HepG2 (cell line): Measurements from ENCODE around the gene TSPAN3. TPM values are rescaled to one million over a fixed set of nuclear protein-coding genes. Genes with fewer than 3 reads are reported as not detected.

Source experiments
- AKAP8 ChIP-seq: sonication (generic); formaldehyde crosslinking; IDR thresholded peaks from 2 replicates; pipeline ENCODE4 v1.5.1; 2020; ENCODE audit warnings: mild to moderate bottlenecking, missing genetic modification reagents
- FOXP1 ChIP-seq, 2 experiments: fragments of 450-650 bp in 1 of 2; IDR thresholded peaks; 2 replicates each; pipeline ENCODE4 v1.6.1; 2017 to 2018; ENCODE audit warnings: antibody characterized with exemption in 1 of 2
- GTF2F1 ChIP-seq: fragments of 150-350 bp; IDR thresholded peaks from 2 replicates; pipeline ENCODE4 v1.6.1; 2014; ENCODE audit warnings: low read length
- IKZF1 ChIP-seq: fragments of 450-650 bp; IDR thresholded peaks from 2 replicates; pipeline ENCODE4 v1.7.1; 2016
- ISX ChIP-seq: sonication (generic); formaldehyde crosslinking; conservative IDR thresholded peaks from 2 replicates; pipeline ENCODE4 v1.5.0; 2020; ENCODE audit warnings: missing genetic modification reagents
- NFE2L2 ChIP-seq: fragments of 150-350 bp; IDR thresholded peaks from 2 replicates; pipeline ENCODE4 v1.6.1; 2014; ENCODE audit warnings: low read length
- RBFOX2 ChIP-seq: fragments of 200-400 bp; formaldehyde crosslinking; IDR thresholded peaks from 2 replicates; pipeline ENCODE4 v1.6.1; 2017; ENCODE audit warnings: low read depth, mild to moderate bottlenecking, low read length
- TBL1XR1 ChIP-seq: fragments of 150-350 bp; IDR thresholded peaks from 2 replicates; pipeline ENCODE4 v1.6.1; 2014; ENCODE audit warnings: borderline replicate concordance, low read length; ENCODE audit not compliant: partially characterized antibody
- TOE1 ChIP-seq: sonication (generic); formaldehyde crosslinking; IDR thresholded peaks from 2 replicates; pipeline ENCODE4 v1.4.0; 2020; ENCODE audit warnings: mild to moderate bottlenecking, missing genetic modification reagents
- ZFP82 ChIP-seq: sonication (generic); formaldehyde crosslinking; IDR thresholded peaks from 2 replicates; pipeline ENCODE4 v1.5.1; 2020; ENCODE audit warnings: mild to moderate bottlenecking, missing genetic modification reagents, borderline replicate concordance
- ZNF207 ChIP-seq: fragments of 450-650 bp; IDR thresholded peaks from 2 replicates; pipeline ENCODE4 v1.6.1; 2016; ENCODE audit warnings: antibody characterized with exemption, borderline replicate concordance
- ZNF274 ChIP-seq: sonication (generic); formaldehyde crosslinking; IDR thresholded peaks from 2 replicates; pipeline ENCODE4 v1.5.1; 2020; ENCODE audit warnings: mild to moderate bottlenecking, missing genetic modification reagents
- ZNF496 ChIP-seq: sonication (generic); formaldehyde crosslinking; IDR thresholded peaks from 2 replicates; pipeline ENCODE4 v1.8.1; 2023; ENCODE audit warnings: mild to moderate bottlenecking, moderate library complexity, missing genetic modification reagents; ENCODE audit not compliant: insufficient replicate concordance
- ZNF562 ChIP-seq: sonication (generic); formaldehyde crosslinking; IDR thresholded peaks from 2 replicates; pipeline ENCODE4 v1.8.0; 2022; ENCODE audit warnings: missing genetic modification reagents, borderline replicate concordance
- ZNF75D ChIP-seq: sonication (generic); formaldehyde crosslinking; IDR thresholded peaks from 2 replicates; pipeline ENCODE4 v1.8.1; 2023; ENCODE audit warnings: missing genetic modification reagents, mild to moderate bottlenecking, borderline replicate concordance
- polyA plus RNA-seq, 8 experiments: library from polyadenylated mRNA; depleted of rRNA in 3 of 8; stranded (reverse) in 7 of 8; unstranded in 1 of 8; fragments of >200 nt; fragmentation: Illumina TruSeq in 4 of 8; extraction: Trizol in 4 of 8; gene quantifications; 2 replicates each; pipeline versions ENCODE4 v1.2.1 to v1.2.3, GENCODE V29; 2011 to 2016; ENCODE audit warnings: low read depth in 4 of 8, missing spikeins in 1 of 8, mixed read lengths in 1 of 8; ENCODE audit not compliant: insufficient read depth in 1 of 8
- total RNA-seq, 5 experiments: library from RNA; depleted of rRNA; stranded (reverse); fragments of >200 nt; fragmentation: Illumina TruSeq; extraction: Trizol; gene quantifications; 2 replicates each; pipeline ENCODE4 v1.2.3, GENCODE V29; 2016; ENCODE audit warnings: low read depth in 1 of 5
- TF ChIP-seq, protein P1 (sequence below): sonication (generic); formaldehyde crosslinking; IDR thresholded peaks from 2 replicates; pipeline ENCODE4 v1.8.0; 2022; ENCODE audit warnings: missing genetic modification reagents, mild to moderate bottlenecking, borderline replicate concordance
- TF ChIP-seq, protein P2 (sequence below): sonication (generic); formaldehyde crosslinking; IDR thresholded peaks from 2 replicates; pipeline ENCODE4 v1.4.0; 2020; ENCODE audit warnings: mild to moderate bottlenecking, missing genetic modification reagents
- TF ChIP-seq, protein P3 (sequence below): sonication (generic); formaldehyde crosslinking; conservative IDR thresholded peaks from 2 replicates; pipeline ENCODE4 v1.8.0; 2022; ENCODE audit warnings: low read depth, missing genetic modification reagents
- TF ChIP-seq, protein P4 (sequence below): IDR thresholded peaks from 2 replicates; pipeline ENCODE4 v1.6.1; 2016; ENCODE audit warnings: low read depth, borderline replicate concordance
- TF ChIP-seq, protein P5 (sequence below): sonication (generic); formaldehyde crosslinking; IDR thresholded peaks from 2 replicates; pipeline ENCODE4 v1.4.0; 2020; ENCODE audit warnings: missing genetic modification reagents
- TF ChIP-seq, protein P6 (sequence below): IDR thresholded peaks from 2 replicates; pipeline ENCODE4 v1.6.1; 2012; ENCODE audit warnings: low read depth, low read length, improper control_type of control experiment

Gene TSPAN3
- total and polyA plus RNA-seq, 2 of the 13 experiments (the other 11 are each of a cell fraction or from before 2014, with no cell fraction given) = 167 to 170 TPM

DNA sequence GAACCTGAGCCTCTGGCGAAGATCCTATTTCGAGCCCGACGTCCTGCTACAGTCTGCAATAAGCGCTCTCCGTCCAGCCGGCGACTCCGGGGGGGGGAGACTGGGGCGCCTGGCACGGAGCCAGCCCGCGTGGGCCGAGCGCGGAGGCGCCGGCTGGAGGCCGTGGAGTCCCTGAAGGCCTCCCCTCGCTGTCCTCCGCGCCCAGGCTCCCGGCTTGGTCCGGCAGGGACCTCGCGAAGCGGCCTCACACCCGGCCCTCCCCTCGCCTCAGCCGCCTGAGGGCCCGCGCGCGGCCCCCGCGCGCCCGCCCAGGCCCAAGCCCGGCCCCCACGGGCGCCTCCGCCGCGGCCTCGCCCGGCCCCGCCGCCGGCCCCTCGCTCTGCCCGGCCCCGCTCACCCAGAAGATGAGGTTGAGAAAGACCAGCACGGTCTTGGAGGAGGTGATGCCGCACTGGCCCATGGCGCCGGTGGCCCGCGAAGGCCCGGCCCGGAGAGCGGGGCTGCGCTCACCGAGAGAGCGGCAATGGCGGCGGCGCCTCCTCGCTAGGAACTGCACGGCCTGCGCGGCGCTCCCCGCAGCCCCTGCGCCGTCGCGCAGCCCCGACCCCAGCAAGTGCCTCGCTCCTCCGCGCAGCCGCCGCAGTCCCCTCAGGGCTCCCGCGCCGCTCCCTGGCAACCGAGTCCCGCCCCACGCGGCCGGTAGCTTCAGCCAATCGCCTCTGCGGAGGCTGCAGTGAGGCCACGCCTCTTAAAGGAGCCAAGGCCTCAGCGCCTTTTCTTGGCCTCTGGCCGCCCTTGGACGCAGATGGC is at the start of gene TSPAN3 (continued):
- TF ChIP-seq ZNF75D (no peak), RBFOX2 (peak; percentile 90), TBL1XR1 (no peak), ZFP82 (CRISPR knock-in tag) (peak; percentile 20; the same call in 1 of the 2 replicates), IKZF1 (no peak), ZNF562 (CRISPR knock-in tag) (no peak), ZNF207 (no peak), ISX (no peak), GTF2F1 (no peak), ZNF274 (no peak), NFE2L2 (no peak), TOE1 (CRISPR knock-in tag) (no peak), ZNF496 (no peak), AKAP8 (CRISPR knock-in tag) (no peak), FOXP1 (IDR thresholded peaks at IDR 0.05) (no peak), FOXP1 (CRISPR knock-in tag; IDR thresholded peaks at IDR 0.05) (no peak)
- TF ChIP-seq, protein P1, sequence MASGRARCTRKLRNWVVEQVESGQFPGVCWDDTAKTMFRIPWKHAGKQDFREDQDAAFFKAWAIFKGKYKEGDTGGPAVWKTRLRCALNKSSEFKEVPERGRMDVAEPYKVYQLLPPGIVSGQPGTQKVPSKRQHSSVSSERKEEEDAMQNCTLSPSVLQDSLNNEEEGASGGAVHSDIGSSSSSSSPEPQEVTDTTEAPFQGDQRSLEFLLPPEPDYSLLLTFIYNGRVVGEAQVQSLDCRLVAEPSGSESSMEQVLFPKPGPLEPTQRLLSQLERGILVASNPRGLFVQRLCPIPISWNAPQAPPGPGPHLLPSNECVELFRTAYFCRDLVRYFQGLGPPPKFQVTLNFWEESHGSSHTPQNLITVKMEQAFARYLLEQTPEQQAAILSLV (CRISPR knock-in tag) = no peak; the same call in 1 of the 2 replicates
- TF ChIP-seq, protein P2, sequence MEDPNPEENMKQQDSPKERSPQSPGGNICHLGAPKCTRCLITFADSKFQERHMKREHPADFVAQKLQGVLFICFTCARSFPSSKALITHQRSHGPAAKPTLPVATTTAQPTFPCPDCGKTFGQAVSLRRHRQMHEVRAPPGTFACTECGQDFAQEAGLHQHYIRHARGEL = no peak
- TF ChIP-seq, protein P3, sequence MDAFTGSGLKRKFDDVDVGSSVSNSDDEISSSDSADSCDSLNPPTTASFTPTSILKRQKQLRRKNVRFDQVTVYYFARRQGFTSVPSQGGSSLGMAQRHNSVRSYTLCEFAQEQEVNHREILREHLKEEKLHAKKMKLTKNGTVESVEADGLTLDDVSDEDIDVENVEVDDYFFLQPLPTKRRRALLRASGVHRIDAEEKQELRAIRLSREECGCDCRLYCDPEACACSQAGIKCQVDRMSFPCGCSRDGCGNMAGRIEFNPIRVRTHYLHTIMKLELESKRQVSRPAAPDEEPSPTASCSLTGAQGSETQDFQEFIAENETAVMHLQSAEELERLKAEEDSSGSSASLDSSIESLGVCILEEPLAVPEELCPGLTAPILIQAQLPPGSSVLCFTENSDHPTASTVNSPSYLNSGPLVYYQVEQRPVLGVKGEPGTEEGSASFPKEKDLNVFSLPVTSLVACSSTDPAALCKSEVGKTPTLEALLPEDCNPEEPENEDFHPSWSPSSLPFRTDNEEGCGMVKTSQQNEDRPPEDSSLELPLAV (CRISPR knock-in tag) = no peak
- TF ChIP-seq, protein P4, sequence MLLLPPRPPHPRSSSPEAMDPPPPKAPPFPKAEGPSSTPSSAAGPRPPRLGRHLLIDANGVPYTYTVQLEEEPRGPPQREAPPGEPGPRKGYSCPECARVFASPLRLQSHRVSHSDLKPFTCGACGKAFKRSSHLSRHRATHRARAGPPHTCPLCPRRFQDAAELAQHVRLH (CRISPR knock-in tag) = no peak
- TF ChIP-seq, protein P5, sequence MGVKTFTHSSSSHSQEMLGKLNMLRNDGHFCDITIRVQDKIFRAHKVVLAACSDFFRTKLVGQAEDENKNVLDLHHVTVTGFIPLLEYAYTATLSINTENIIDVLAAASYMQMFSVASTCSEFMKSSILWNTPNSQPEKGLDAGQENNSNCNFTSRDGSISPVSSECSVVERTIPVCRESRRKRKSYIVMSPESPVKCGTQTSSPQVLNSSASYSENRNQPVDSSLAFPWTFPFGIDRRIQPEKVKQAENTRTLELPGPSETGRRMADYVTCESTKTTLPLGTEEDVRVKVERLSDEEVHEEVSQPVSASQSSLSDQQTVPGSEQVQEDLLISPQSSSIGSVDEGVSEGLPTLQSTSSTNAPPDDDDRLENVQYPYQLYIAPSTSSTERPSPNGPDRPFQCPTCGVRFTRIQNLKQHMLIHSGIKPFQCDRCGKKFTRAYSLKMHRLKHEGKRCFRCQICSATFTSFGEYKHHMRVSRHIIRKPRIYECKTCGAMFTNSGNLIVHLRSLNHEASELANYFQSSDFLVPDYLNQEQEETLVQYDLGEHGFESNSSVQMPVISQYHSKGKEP (CRISPR knock-in tag) = no peak
- TF ChIP-seq, protein P6, sequence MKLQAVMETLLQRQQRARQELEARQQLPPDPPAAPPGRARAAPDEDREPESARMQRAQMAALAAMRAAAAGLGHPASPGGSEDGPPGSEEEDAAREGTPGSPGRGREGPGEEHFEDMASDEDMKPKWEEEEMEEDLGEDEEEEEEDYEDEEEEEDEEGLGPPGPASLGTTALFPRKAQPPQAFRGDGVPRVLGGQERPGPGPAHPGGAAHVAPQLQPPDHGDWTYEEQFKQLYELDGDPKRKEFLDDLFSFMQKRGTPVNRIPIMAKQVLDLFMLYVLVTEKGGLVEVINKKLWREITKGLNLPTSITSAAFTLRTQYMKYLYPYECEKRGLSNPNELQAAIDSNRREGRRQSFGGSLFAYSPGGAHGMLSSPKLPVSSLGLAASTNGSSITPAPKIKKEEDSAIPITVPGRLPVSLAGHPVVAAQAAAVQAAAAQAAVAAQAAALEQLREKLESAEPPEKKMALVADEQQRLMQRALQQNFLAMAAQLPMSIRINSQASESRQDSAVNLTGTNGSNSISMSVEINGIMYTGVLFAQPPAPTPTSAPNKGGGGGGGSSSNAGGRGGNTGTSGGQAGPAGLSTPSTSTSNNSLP = no peak
